ENCODE results near the gene PI3. TPM values are rescaled to one million over a fixed set of nuclear protein-coding genes. Genes with fewer than 3 reads are reported as not detected.
"Not testable (repeated sequence)": the region's sequence is repeated elsewhere in the genome, so short reads cannot be mapped to it uniquely, and the experiment has no call there.

PI3 gene, protein sequence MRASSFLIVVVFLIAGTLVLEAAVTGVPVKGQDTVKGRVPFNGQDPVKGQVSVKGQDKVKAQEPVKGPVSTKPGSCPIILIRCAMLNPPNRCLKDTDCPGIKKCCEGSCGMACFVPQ
- total RNA-seq, result not detected in 2 replicates

- DNase-seq (ENCODE audit: extremely low read depth, low read depth, low spot score), result no peak
These were observed at the start of gene PI3 for GRCh38 chr20:45174434-45175364. TSS of gene PI3 (plus strand) at chr20:45174902. CDS start at chr20:45174923, 21 bp downstream.

GRCh38 chr20:45128099-45128498, 46.6 kb upstream of the PI3 start:
- DNase-seq (ENCODE audit: extremely low read depth, low read depth, low spot score), result no peak

DNA sequence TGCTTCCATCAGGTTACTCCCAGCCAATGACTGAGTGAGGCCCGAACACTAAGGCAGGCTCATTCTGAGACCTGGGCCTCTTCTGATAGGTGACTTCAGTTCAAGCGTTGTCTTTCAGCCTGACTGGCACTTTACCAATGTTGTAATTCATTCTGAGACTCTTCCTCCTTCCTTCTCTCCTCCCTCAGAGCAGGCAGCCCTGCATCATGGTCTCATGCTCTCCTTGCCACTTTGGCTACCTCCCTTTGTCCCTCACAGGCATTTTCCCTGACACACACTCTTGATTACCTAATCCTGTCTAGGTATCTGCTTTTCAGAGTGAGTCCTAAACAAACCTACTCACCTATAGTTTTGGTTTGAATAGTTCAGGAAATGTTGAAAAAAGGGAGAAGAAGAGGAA, 37.8 kb upstream of the PI3 start:
- DNase-seq (ENCODE audit: extremely low read depth, low read depth, low spot score), result no peak

- DNase-seq (ENCODE audit: extremely low read depth, low read depth, low spot score), result no peak
These were observed 36.0 kb upstream of the PI3 start for GRCh38 chr20:45138561-45139300.

GRCh38 chr20:45139733-45140375, 34.8 kb upstream of the PI3 start:
- DNase-seq (ENCODE audit: extremely low read depth, low read depth, low spot score), result not testable (repeated sequence)

DNA sequence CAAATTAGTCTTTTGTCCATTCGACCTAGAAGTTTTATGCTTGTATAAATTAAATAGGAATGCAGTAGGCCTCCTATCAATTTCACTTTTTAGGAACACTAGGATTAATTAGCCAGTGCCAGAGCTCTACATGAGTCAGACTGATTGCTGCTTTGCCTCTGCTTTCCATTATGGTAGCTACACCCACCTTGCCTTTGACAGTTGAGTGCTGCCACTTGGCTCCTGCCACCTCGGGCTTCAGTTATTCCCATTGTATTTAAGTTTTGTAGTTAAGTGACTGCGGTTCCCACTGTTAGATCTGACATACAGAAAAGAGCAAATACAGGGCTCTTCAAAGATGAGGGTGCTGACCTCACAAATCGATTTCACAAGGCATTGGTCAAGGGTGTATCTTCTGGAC, 33.9 kb upstream of the PI3 start:
- no peak for DNase-seq (ENCODE audit: extremely low read depth, low read depth, low spot score)

DNA sequence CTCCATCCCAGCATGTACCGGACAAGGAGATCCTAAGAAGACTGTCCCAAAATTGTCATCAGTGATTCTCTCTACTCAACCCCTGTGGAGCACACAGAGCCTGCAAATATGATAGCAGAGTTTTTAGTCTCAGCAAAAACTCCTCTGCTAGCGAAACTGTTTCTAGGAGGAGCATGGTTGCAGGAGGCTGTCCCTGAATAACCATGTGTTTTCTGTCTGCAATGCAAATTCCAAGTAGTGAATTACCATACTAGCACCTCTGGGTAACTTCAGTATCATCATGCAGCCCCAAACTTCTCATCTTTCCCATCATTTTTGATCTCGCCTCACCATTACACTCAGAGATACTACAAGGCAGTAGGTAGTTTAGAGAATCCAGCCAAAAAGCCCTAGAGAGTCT, 25.6 kb upstream of the PI3 start:
- no peak for DNase-seq (ENCODE audit: extremely low read depth, low read depth, low spot score)

GRCh38 chr20:45152405-45152804, 22.3 kb upstream of the PI3 start:
- DNase-seq (ENCODE audit: extremely low read depth, low read depth, low spot score), result no peak

DNA sequence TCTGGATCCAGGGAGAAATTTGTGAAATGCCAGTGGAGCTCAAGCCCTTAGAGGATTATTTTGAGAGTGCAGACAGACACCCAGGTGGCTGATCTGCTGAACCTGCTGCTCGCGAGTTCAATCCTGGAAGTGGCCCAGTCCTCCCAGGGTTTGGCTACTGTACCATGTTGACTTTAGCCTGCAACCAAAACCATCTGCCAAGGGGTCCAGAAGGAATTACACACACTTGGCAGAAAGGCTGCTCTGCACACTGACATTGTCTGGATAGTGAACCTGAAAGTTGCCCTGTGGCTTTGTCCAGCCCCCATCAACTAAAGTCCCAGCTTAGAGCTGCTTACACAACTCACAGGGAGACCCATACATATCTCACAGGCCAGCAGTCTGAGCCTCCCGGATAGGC, 21.6 kb upstream of the PI3 start:
- DNase-seq (ENCODE audit: extremely low read depth, low read depth, low spot score), result no peak

DNA sequence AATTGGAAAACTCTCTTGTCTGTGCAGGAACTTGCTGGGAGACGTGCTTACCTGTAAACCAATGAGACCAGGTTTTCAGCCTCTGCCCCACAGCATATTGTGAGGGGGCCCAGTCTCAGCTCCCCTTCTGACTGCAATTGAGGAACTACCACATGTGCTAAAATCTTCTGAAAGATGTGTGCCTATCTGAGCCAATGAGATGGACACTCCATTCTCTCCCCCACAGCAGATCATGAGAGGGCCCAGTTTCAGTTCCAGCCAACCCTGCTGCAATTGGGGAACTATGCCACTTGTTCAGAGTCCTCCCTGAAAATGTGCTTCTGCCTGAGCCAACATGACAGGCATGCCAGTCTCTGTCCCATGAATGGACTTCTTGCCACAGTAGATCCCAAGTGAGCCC, 20.9 kb upstream of the PI3 start:
- no peak for DNase-seq (ENCODE audit: extremely low read depth, low read depth, low spot score)

DNA sequence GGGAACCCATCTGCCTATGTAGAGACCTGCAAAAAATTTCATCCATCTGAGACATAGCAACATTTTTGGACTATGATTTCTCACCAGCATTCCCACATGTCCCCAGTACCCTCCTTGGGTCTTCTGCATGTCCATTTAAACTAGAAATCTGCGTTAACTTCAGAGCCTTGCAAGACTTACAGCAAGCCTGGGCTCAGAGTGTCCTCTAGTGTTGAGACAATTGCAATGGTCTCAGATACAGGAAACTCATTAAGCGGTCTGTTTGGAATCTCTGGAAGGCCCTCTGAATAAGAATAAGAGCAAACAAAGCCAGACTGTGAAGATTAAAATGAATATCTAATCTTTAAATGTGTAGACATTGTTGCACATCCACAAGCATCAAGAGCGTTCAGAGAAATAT, 20.5 kb upstream of the PI3 start:
- no peak for DNase-seq (ENCODE audit: extremely low read depth, low read depth, low spot score)

- not testable (repeated sequence) for DNase-seq (ENCODE audit: extremely low read depth, low read depth, low spot score)
These were observed 19.9 kb upstream of the PI3 start for GRCh38 chr20:45154794-45155193.

- no peak for DNase-seq (ENCODE audit: extremely low read depth, low read depth, low spot score)
These were observed 18.0 kb upstream of the PI3 start for GRCh38 chr20:45156713-45157112.

GRCh38 chr20:45157962-45158361, 16.7 kb upstream of the PI3 start:
- DNase-seq (ENCODE audit: extremely low read depth, low read depth, low spot score), result no peak

DNA sequence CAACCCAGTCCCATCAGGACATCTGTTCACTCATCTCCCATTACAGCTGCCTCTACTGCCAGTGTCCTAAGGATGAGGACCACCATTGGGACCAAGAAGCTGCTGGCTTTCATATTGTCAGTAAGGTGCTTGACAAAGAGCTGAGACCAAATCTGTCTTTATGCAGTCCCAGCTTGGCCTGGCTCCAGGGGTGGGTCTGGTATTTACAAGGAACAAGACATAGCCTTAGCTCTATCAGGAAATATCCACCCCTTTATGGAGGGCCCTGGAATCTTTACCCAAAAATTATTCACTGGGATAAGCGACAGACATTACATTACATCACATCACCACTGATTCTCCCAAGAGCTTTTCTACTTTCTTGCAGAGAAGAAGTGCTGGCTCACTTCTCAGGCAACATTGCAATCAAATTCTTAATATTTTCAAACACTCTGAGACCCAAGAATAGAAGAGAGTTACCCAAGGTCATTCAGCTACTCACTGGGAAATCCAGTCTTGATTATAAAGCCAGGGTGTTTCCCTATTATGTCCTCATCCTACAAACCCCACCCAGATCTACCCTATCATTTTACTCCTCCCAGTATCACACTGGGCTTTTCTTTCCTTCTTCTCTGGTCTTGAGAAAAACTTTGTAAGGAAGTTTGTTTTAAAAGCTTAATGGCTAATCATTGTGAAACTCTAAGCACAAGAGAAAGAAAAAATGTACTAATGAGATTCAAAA, 11.5 kb upstream of the PI3 start:
- no peak for DNase-seq (ENCODE audit: extremely low read depth, low read depth, low spot score)

- DNase-seq (ENCODE audit: extremely low read depth, low read depth, low spot score), result no peak
These were observed 9.8 kb upstream of the PI3 start for GRCh38 chr20:45164906-45165305.

GRCh38 chr20:45173522-45173921, 1.2 kb upstream of the PI3 start:
- no peak for DNase-seq (ENCODE audit: extremely low read depth, low read depth, low spot score)

DNA sequence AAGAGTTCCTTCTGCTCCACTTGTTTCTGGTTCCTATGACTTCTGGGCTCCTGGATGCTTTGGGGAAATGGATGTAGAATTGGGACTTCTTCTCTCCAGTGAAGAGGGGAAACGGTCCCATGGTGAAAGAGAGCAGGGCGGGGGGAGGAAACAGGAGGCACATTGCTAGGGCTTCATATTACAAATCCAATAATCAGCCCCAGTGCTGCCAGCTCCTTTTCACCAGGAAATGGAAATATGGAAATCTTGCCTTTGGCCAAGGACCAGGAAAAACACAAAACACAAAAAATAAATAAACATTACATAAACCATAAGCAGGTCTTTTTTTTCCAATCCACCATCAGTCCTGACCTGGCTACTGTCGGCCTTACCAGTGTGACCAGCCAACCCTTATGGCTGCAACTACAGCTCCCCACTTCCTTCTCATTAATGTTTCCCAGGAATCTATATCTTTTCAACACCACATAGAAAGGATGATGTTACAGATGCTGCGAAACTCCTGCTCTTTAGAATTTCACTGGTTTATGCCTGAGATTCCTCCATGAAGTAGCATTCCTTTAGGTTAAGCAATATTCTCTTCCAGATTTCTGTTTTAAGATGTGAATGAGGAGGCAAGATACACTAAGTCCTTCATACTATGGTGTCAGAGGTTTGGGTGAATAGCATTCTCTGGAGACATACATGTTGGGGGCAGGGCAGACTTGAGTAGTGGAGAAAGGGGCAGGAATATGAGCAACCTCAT, 2.0 kb downstream of the PI3 start:
- DNase-seq (ENCODE audit: extremely low read depth, low read depth, low spot score), result no peak

DNA sequence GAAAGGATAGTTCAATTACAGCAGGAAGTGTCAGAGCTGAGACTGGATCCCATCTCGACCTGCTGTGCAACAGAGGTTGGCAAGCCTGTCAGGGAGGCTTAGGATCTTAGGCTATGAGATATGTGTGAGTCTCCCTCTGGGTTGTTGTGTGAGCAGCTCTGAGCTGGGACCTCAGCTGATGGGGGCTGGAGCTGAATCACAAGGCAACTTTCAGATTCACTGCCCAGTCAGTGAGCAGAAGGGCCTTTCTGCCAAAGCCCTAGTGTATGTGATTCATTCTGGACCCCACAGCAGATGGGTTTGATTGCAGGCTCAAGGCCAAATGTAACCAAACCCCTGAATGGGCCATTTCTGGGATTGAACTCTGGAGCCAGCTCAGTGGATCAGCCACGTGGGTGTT, 4.5 kb downstream of the PI3 start:
- no peak for DNase-seq (ENCODE audit: extremely low read depth, low read depth, low spot score)

- no peak for DNase-seq (ENCODE audit: extremely low read depth, low read depth, low spot score)
These were observed 6.9 kb downstream of the PI3 start for GRCh38 chr20:45181639-45182038.

Measured in glomerular endothelial cell (primary cell).